Neuronal stem cell (in vitro differentiated cells): ENCODE results near the gene C14orf93.
A peak's percentile ranks its signal among the peaks of the same experiment; 100 is the strongest.

Experiments
- DNase-seq: peaks from one replicate; pipeline ENCODE4 v3.0.0-alpha.2; 2013; ENCODE audit warnings: low spot score
- H2AFZ ChIP-seq: one replicate; pipeline ENCODE4 v1.6.1; 2013; ENCODE audit warnings: mild to moderate bottlenecking, low read length, inconsistent platforms
- H2AK5ac ChIP-seq: 2 replicates; pipeline ENCODE4 v1.6.1; 2013; ENCODE audit warnings: low read depth, mild to moderate bottlenecking, inconsistent platforms, low read length, moderate library complexity, mixed read lengths
- H2BK120ac ChIP-seq: 2 replicates; pipeline ENCODE4 v1.6.1; 2013; ENCODE audit warnings: low read depth, mild to moderate bottlenecking, inconsistent platforms, low read length, moderate library complexity, mixed read lengths
- H2BK12ac ChIP-seq: one replicate; pipeline ENCODE4 v1.6.1; 2013; ENCODE audit warnings: low read length, inconsistent platforms
- H2BK15ac ChIP-seq: 2 replicates; pipeline ENCODE4 v1.6.1; 2013; ENCODE audit warnings: mild to moderate bottlenecking, low read length, inconsistent platforms, mixed read lengths
- H2BK5ac ChIP-seq: one replicate; pipeline ENCODE4 v1.6.1; 2013; ENCODE audit warnings: inconsistent platforms, mild to moderate bottlenecking, low read length, moderate library complexity
- H3K14ac ChIP-seq: one replicate; pipeline ENCODE4 v1.6.1; 2013; ENCODE audit warnings: low read length, inconsistent platforms
- H3K18ac ChIP-seq: 2 replicates; pipeline ENCODE4 v1.6.1; 2013; ENCODE audit warnings: low read length, inconsistent platforms
- H3K23ac ChIP-seq: 2 replicates; pipeline ENCODE4 v1.6.1; 2013; ENCODE audit warnings: low read depth, mild to moderate bottlenecking, mixed read lengths, low read length, inconsistent platforms; ENCODE audit not compliant: poor library complexity
- H3K27ac ChIP-seq: replicated peaks from 3 replicates; pipeline ENCODE4 v1.5.1; 2013; ENCODE audit warnings: low read length, inconsistent platforms
- H3K27me3 ChIP-seq, 3 experiments: 2 replicates each; pipeline ENCODE4 v1.6.1; 2013; ENCODE audit warnings: low read length in 3 of 3, mild to moderate bottlenecking in 2 of 3, inconsistent platforms in 1 of 3, low read depth in 1 of 3, mixed read lengths in 1 of 3, moderate library complexity in 1 of 3; ENCODE audit not compliant: control insufficient read depth in 3 of 3, insufficient read depth in 3 of 3
- H3K36me3 ChIP-seq, 2 donors: replicated peaks in 1 of 2; 2 replicates each; pipeline ENCODE4 v1.6.1; 2013; ENCODE audit warnings: low read length in 2 of 2; ENCODE audit not compliant: control insufficient read depth in 2 of 2, insufficient read depth in 2 of 2
- H3K4ac ChIP-seq: 2 replicates; pipeline ENCODE4 v1.6.1; 2013; ENCODE audit warnings: inconsistent platforms, mild to moderate bottlenecking, low read length, moderate library complexity
- H3K4me1 ChIP-seq, 2 donors: 1 replicate in 1 of 2; 2 replicates in 1 of 2; pipeline ENCODE4 v1.6.1; 2013; ENCODE audit warnings: low read length in 2 of 2, low read depth in 1 of 2; ENCODE audit not compliant: control insufficient read depth in 2 of 2, insufficient read depth in 1 of 2
- H3K4me2 ChIP-seq: one replicate; pipeline ENCODE4 v1.6.1; 2013; ENCODE audit warnings: mild to moderate bottlenecking, low read length, inconsistent platforms; ENCODE audit not compliant: insufficient read depth, poor library complexity, severe bottlenecking
- H3K4me3 ChIP-seq, 2 donors: 2 replicates each; pipeline ENCODE4 v1.5.1; 2013; ENCODE audit warnings: low read length in 2 of 2, mild to moderate bottlenecking in 2 of 2, inconsistent platforms in 1 of 2, moderate library complexity in 1 of 2
- H3K79me1 ChIP-seq: one replicate; pipeline ENCODE4 v1.6.1; 2013; ENCODE audit warnings: low read depth, mild to moderate bottlenecking, inconsistent platforms, low read length, moderate library complexity
- H3K9ac ChIP-seq: one replicate; pipeline ENCODE4 v1.6.1; 2013; ENCODE audit warnings: mild to moderate bottlenecking, low read depth, low read length, inconsistent platforms; ENCODE audit not compliant: poor library complexity
- H3K9me3 ChIP-seq, 2 donors: replicated peaks in 1 of 2; 2 replicates each; pipeline versions ENCODE3 to v1.6.1; 2013; ENCODE audit warnings: low read length in 2 of 2, mild to moderate bottlenecking in 2 of 2, inconsistent platforms in 1 of 2, low read depth in 1 of 2, mixed read lengths in 1 of 2, moderate library complexity in 1 of 2; ENCODE audit not compliant: control insufficient read depth in 2 of 2, insufficient read depth in 1 of 2
- H4K8ac ChIP-seq: one replicate; pipeline ENCODE4 v1.6.1; 2013; ENCODE audit warnings: low read depth, mild to moderate bottlenecking, inconsistent platforms, low read length, moderate library complexity
- H4K91ac ChIP-seq: one replicate; pipeline ENCODE4 v1.6.1; 2013; ENCODE audit warnings: low read length, low read depth, mild to moderate bottlenecking, inconsistent platforms; ENCODE audit not compliant: poor library complexity
- WGBS, 2 donors: extraction: QIAGEN DNeasy Blood & Tissue Kit; methylation state at CpG; one replicate each; pipeline ENCODE4 v1.1.7; 2013; ENCODE audit warnings: missing lambda C conversion rate in 2 of 2, mixed read lengths in 1 of 2; ENCODE audit not compliant: insufficient read length in 2 of 2, insufficient replicate concordance in 1 of 2; ENCODE audit errors: extremely low coverage in 2 of 2; 5-methylcytosine and 5-hydroxymethylcytosine counted together

The C14orf93 gene

DNA sequence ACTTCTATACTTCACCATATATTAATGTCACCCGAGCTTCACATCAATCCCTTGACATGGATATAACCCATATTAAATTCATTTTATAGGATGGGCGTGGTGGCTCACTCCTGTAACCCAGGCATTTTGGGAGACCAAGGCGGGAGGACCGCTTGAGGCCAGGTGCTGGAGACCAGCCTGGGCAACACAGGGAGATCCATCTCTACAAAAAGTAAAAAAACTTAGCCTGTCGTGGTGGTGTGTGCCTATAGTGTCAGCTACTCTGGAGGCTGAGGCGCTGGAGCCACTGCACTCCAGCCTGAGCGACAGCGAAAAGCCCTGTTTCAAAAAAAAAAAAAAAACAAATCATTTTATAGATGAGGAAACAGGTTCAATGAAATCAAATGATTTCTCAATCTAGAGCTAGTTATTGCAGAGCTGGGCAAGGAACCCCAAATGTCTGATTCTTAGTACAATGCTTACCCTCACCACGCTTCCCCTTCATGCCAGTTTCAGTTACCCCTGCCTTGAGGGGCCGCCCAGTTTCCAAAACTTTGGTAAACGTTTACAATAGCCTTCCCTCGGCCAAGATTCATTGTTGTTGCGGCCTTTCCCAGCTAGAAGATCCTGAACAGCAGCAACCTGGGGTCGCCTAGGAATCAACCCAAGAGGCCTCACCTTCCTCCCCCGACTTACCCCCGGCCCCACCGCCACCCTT, 24.0 kb upstream of the C14orf93 start:
- H3K4me2 ChIP-seq, result peak overlapping the region; percentile 67
- no peaks in the 10 kb centered on the region for H3K27me3 ChIP-seq
- no peak for DNase-seq
- H3K9me3 ChIP-seq, result no peaks in the 10 kb centered on the region
- peak overlapping the region; percentile 87 for H3K18ac ChIP-seq
- WGBS, 2 donors, result 100% methylated on average over 1 of the region's 17 CpGs; no CpG with 5 or more reads in 1 of the 2 donors
- peak overlapping the region; percentile 89 for H2AFZ ChIP-seq
- H3K23ac ChIP-seq, result no peak overlapping the region
- no peak overlapping the region for H3K27ac ChIP-seq
- no peak overlapping the region for H3K4ac ChIP-seq
- no peak overlapping the region for H4K91ac ChIP-seq
- H3K9ac ChIP-seq, result peak overlapping the region; percentile 89
- H3K14ac ChIP-seq, result no peak overlapping the region
- peak overlapping the region; percentile 83 to 95 for H3K4me3 ChIP-seq
- H2BK12ac ChIP-seq, result no peak overlapping the region
- no peak overlapping the region for H2BK5ac ChIP-seq
- H4K8ac ChIP-seq, result peak overlapping the region; percentile 75
- peaks cover 4% of the 10 kb centered on the region for H3K79me1 ChIP-seq
- peaks cover 14 to 38% of the 10 kb centered on the region in 2 donors for H3K36me3 ChIP-seq
- peak overlapping the region; percentile 82 for H2AK5ac ChIP-seq
- H2BK15ac ChIP-seq, result peak overlapping the region; percentile 3
- H3K4me1 ChIP-seq, result peaks cover 0 to 7% of the 10 kb centered on the region in 2 donors
- peak overlapping the region; percentile 33 for H2BK120ac ChIP-seq

DNA sequence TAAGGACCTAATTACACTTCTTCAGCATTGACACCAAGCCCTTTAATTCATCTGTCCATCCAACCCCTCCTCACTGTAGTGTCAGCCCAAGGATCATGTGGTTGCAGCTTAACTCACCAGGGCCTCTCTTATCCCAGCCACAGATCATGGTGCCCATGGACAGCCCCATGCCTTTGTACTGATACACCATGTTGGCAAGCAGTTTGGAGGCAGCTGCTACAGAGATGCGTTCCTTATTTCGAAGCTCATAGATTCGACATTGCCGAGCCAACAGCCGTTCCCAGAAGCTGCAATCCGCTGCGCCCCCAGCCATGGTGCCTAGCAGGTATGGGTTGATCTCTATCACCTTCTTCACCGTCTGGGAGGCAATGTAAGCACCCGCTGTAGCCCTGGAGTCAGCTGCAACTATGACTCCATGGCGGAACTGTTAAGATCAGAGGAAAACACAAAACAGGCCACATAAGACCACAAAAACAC, 23.3 kb upstream of the C14orf93 start:
- H3K14ac ChIP-seq, result no peak overlapping the region
- H3K18ac ChIP-seq, result no peak overlapping the region
- H2BK15ac ChIP-seq, result peak overlapping the region; percentile 82
- H3K79me1 ChIP-seq, result peaks cover 4% of the 10 kb centered on the region
- no CpG with 5 or more reads among the region's 10 CpGs for WGBS, 2 donors
- H3K4ac ChIP-seq, result no peak overlapping the region
- H2BK5ac ChIP-seq, result no peak overlapping the region
- H3K4me1 ChIP-seq, result peaks cover 0 to 7% of the 10 kb centered on the region in 2 donors
- H3K9ac ChIP-seq, result peak overlapping the region; percentile 34
- H2BK120ac ChIP-seq, result no peak overlapping the region
- peak overlapping the region; percentile 10 to 83 for H3K4me3 ChIP-seq
- H3K9me3 ChIP-seq, result no peaks in the 10 kb centered on the region
- no peak overlapping the region for H2BK12ac ChIP-seq
- peak overlapping the region; percentile 80 for H3K23ac ChIP-seq
- H2AFZ ChIP-seq, result no peak overlapping the region
- H3K27me3 ChIP-seq, result no peaks in the 10 kb centered on the region
- H4K91ac ChIP-seq, result no peak overlapping the region
- H4K8ac ChIP-seq, result peak overlapping the region; percentile 23
- H3K27ac ChIP-seq, result no peak overlapping the region
- peak overlapping the region; percentile 57 for H2AK5ac ChIP-seq
- H3K36me3 ChIP-seq, result peaks cover 14 to 45% of the 10 kb centered on the region in 2 donors
- H3K4me2 ChIP-seq, result no peak overlapping the region
- DNase-seq, result no peak

DNA sequence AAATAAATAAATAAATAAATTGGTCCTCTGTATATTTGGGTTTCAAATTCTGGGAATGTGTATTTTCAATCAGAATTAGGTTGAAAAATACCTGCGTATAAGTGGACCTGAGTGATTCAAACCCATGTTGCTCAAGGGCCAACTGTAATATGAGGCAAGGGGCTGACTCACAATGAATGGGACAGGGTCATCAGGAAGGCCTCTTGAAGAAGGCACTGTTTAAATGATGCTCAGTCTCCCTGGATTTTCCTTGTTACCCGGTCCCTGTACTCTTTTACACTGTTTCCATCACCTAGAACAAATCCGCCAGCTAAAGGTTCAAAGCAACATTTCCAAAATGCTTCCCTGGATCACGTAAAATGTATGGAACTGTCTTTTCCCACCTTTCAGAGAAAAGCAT, 21.0 kb upstream of the C14orf93 start:
- no peak overlapping the region for H3K9ac ChIP-seq
- H3K23ac ChIP-seq, result no peak overlapping the region
- no peak overlapping the region for H2BK5ac ChIP-seq
- no peak overlapping the region for H2BK12ac ChIP-seq
- peaks cover 4% of the 10 kb centered on the region for H3K79me1 ChIP-seq
- WGBS, 2 donors, result no CpG with 5 or more reads among the region's 4 CpGs
- DNase-seq, result no peak
- H2AK5ac ChIP-seq, result no peak overlapping the region
- no peak overlapping the region for H3K4ac ChIP-seq
- no peak overlapping the region for H4K8ac ChIP-seq
- H3K9me3 ChIP-seq, result no peaks in the 10 kb centered on the region
- peaks cover 0 to 9% of the 10 kb centered on the region in 2 donors for H3K4me1 ChIP-seq
- no peak overlapping the region for H4K91ac ChIP-seq
- no peak overlapping the region for H3K14ac ChIP-seq
- no peak overlapping the region for H2BK15ac ChIP-seq
- peaks cover 19 to 63% of the 10 kb centered on the region in 2 donors for H3K36me3 ChIP-seq
- no peak overlapping the region for H3K4me3 ChIP-seq
- no peak overlapping the region for H3K18ac ChIP-seq
- H3K27ac ChIP-seq, result no peak overlapping the region
- H3K4me2 ChIP-seq, result no peak overlapping the region
- no peaks in the 10 kb centered on the region for H3K27me3 ChIP-seq
- H2AFZ ChIP-seq, result no peak overlapping the region
- H2BK120ac ChIP-seq, result no peak overlapping the region

DNA sequence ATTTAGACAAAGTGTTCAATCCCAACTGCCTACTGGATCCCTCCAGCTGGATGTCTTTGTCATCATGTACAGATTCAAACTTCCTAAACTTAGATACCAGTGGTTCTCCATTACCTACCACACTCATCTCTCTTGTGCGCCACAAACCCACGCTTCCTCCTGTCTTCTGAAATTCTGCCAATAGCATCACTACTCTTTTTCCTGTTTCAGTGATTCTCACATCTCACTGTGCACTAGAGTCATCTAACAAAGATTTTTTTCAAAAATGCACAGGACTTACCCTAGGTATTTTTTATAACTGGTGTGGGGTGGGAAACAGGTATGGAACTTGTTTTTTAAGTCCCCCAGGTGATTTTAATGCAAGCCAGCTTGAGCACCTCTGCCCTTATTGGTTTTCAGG, 18.9 kb upstream of the C14orf93 start:
- Histone ChIP-seq H4K8ac (no peak overlapping the region), H2AK5ac (no peak overlapping the region), H2BK120ac (no peak overlapping the region), H3K9ac (no peak overlapping the region), H3K14ac (no peak overlapping the region), H2AFZ (no peak overlapping the region), H3K4me1 (peaks cover 2 to 15% of the 10 kb centered on the region in 2 donors), H3K36me3 (peaks cover 29 to 83% of the 10 kb centered on the region in 2 donors), H2BK12ac (no peak overlapping the region), H3K27me3 (no peaks in the 10 kb centered on the region), H3K4me2 (no peak overlapping the region), H3K18ac (no peak overlapping the region), H2BK5ac (no peak overlapping the region), H3K23ac (no peak overlapping the region), H3K4me3 (no peak overlapping the region), H4K91ac (no peak overlapping the region), H3K4ac (no peak overlapping the region), H3K79me1 (peaks cover 4% of the 10 kb centered on the region), H3K9me3 (no peaks in the 10 kb centered on the region), H3K27ac (no peak overlapping the region), H2BK15ac (no peak overlapping the region)
- WGBS, 2 donors, result no CpG with 5 or more reads among the region's 2 CpGs
- DNase-seq, result no peak
